Fibroblast of lung (primary cell): ENCODE results near the gene EHMT1.

Experiments used
- CTCF ChIP-seq, 2 donors: IDR thresholded peaks in 1 of 2; conservative IDR thresholded peaks in 1 of 2; 1 replicate in 1 of 2; 2 replicates in 1 of 2; pipeline ENCODE4 v1.5.1; 2011 to 2012; ENCODE audit warnings: low read length in 2 of 2, control low read depth in 1 of 2, inconsistent platforms in 1 of 2, low read depth in 1 of 2, mild to moderate bottlenecking in 1 of 2
- EZH2 ChIP-seq: IDR thresholded peaks from 2 replicates; pipeline ENCODE4 v1.5.1; 2012; ENCODE audit warnings: low read length, control low read depth, mild to moderate bottlenecking; ENCODE audit errors: missing control alignments

- no peak for TF ChIP-seq CTCF (conservative IDR thresholded peaks at IDR 0.05 in 1 of 2, IDR thresholded peaks at IDR 0.05 in 1 of 2; ENCODE audit: low read depth in 1 of 2, low read length in 2 of 2)
- TF ChIP-seq EZH2 = no peak
Observed at GRCh38 chr9:137873408-137873807, 254.6 kb downstream of the EHMT1 start.
